IMR-90 (cell line): ENCODE data around the gene GNL1. TPM values are rescaled to one million over a fixed set of nuclear protein-coding genes. Genes with fewer than 3 reads are reported as not detected.

Experiments
- ATAC-seq: fragments of 200-7000 bp; cut with Tn5 transposase; 2 replicates; pipeline ENCODE4 v1.9.1; 2020; ENCODE audit warnings: low read depth, mild to moderate bottlenecking, moderate library complexity
- BruUV-seq: library from RNA; stranded (reverse); fragments of 400-500 nt; replicated peaks from 2 replicates; lab custom pipeline; 2021; lab: Mats Ljungman, UMichigan
- CTCF ChIA-PET: fragments of 300-600 bp; formaldehyde crosslinking; extraction: SDS; loops from one replicate; lab custom pipeline; 2021; ENCODE audit warnings: antibody characterized with exemption; lab: Yijun Ruan, JAX
- POLR2A ChIA-PET: fragments of 300-600 bp; sonication (Branson Sonifier 250); formaldehyde crosslinking; loops from one replicate; lab custom pipeline; 2022; ENCODE audit warnings: antibody characterized with exemption; ENCODE audit not compliant: unreplicated experiment; lab: Charles Lee
- DNase-seq: peaks from one replicate; pipeline ENCODE4 v3.0.0; 2013
- H2AFZ ChIP-seq: replicated peaks from 2 replicates; pipeline ENCODE3; 2013; ENCODE audit warnings: low read length, mild to moderate bottlenecking; ENCODE audit not compliant: poor library complexity
- H2AK5ac ChIP-seq: 2 replicates; pipeline ENCODE4 v1.6.1; 2013; ENCODE audit warnings: low read depth, low read length, inconsistent platforms
- H2AK9ac ChIP-seq: replicated peaks from 2 replicates; pipeline ENCODE3; 2013; ENCODE audit warnings: mild to moderate bottlenecking, low read depth, low read length, moderate library complexity; ENCODE audit not compliant: poor library complexity
- H2BK120ac ChIP-seq: 2 replicates; pipeline ENCODE4 v1.6.1; 2013; ENCODE audit warnings: low read depth, low read length, inconsistent platforms
- H2BK15ac ChIP-seq: 3 replicates; pipeline ENCODE4 v1.6.1; 2013; ENCODE audit warnings: low read depth, low read length, inconsistent platforms
- H2BK20ac ChIP-seq: 2 replicates; pipeline ENCODE4 v1.6.1; 2013; ENCODE audit warnings: low read depth, mild to moderate bottlenecking, inconsistent platforms, low read length, moderate library complexity
- H2BK5ac ChIP-seq: 2 replicates; pipeline ENCODE4 v1.6.1; 2013; ENCODE audit warnings: mild to moderate bottlenecking, low read depth, low read length, inconsistent platforms; ENCODE audit not compliant: poor library complexity, severe bottlenecking
- H3K14ac ChIP-seq: replicated peaks from 2 replicates; pipeline ENCODE4 v1.6.1; 2013; ENCODE audit warnings: low read depth, low read length, inconsistent platforms
- H3K18ac ChIP-seq: 2 replicates; pipeline ENCODE4 v1.6.1; 2013; ENCODE audit warnings: low read depth, low read length, control low read depth
- H3K23ac ChIP-seq: 2 replicates; pipeline ENCODE4 v1.6.1; 2013; ENCODE audit warnings: low read depth, low read length, inconsistent platforms
- H3K27ac ChIP-seq: 2 replicates; pipeline ENCODE4 v1.5.1; 2013; ENCODE audit warnings: mild to moderate bottlenecking, control low read depth, low read length; ENCODE audit not compliant: insufficient read depth
- H3K27me3 ChIP-seq: 2 replicates; pipeline ENCODE4 v1.6.1; 2013; ENCODE audit warnings: low read length; ENCODE audit not compliant: control insufficient read depth, insufficient read depth
- H3K36me3 ChIP-seq: 2 replicates; pipeline ENCODE4 v1.6.1; 2013; ENCODE audit warnings: low read length, mixed read lengths; ENCODE audit not compliant: control insufficient read depth, insufficient read depth
- H3K4ac ChIP-seq: 2 replicates; pipeline ENCODE4 v1.6.1; 2013; ENCODE audit warnings: low read depth, low read length, inconsistent platforms
- H3K4me1 ChIP-seq: 2 replicates; pipeline ENCODE4 v1.6.1; 2013; ENCODE audit warnings: low read length, mixed read lengths; ENCODE audit not compliant: control insufficient read depth, insufficient read depth
- H3K4me2 ChIP-seq: 2 replicates; pipeline ENCODE4 v1.6.1; 2013; ENCODE audit warnings: low read depth, mild to moderate bottlenecking, control low read depth, low read length, moderate library complexity
- H3K4me3 ChIP-seq: 2 replicates; pipeline ENCODE4 v1.5.1; 2013; ENCODE audit warnings: low read depth, mild to moderate bottlenecking, control low read depth, low read length, moderate library complexity; ENCODE audit not compliant: insufficient read depth
- H3K56ac ChIP-seq: 2 replicates; pipeline ENCODE4 v1.6.1; 2013; ENCODE audit warnings: low read length, inconsistent platforms; ENCODE audit not compliant: insufficient read depth; ENCODE audit errors: extremely low read depth
- H3K79me1 ChIP-seq, 2 experiments: 2 replicates each; pipeline ENCODE4 v1.6.1; 2013; ENCODE audit warnings: low read length in 2 of 2, inconsistent platforms in 1 of 2, low read depth in 1 of 2
- H3K9ac ChIP-seq: 2 replicates; pipeline ENCODE4 v1.6.1; 2013; ENCODE audit warnings: low read depth, low read length, control low read depth
- H3K9me1 ChIP-seq: 2 replicates; pipeline ENCODE4 v1.6.1; 2013; ENCODE audit warnings: low read length, inconsistent platforms; ENCODE audit not compliant: insufficient read depth
- H3K9me3 ChIP-seq: 2 replicates; pipeline ENCODE4 v1.6.1; 2013; ENCODE audit warnings: low read length; ENCODE audit not compliant: control insufficient read depth, insufficient read depth
- H4K20me1 ChIP-seq: 2 replicates; pipeline ENCODE4 v1.6.1; 2013; ENCODE audit warnings: low read length, inconsistent platforms; ENCODE audit not compliant: insufficient read depth
- H4K5ac ChIP-seq: 2 replicates; pipeline ENCODE4 v1.6.1; 2013; ENCODE audit warnings: mild to moderate bottlenecking, low read depth, low read length, control low read depth
- H4K8ac ChIP-seq, 2 experiments: 2 replicates each; pipeline ENCODE4 v1.6.1; 2013; ENCODE audit warnings: low read depth in 2 of 2, low read length in 2 of 2, control low read depth in 1 of 2, inconsistent platforms in 1 of 2
- H4K91ac ChIP-seq: 2 replicates; pipeline ENCODE4 v1.6.1; 2013; ENCODE audit warnings: low read depth, low read length, inconsistent platforms; ENCODE audit not compliant: insufficient read depth
- CHD1 ChIP-seq: IDR thresholded peaks from 2 replicates; pipeline ENCODE4 v1.6.1; 2012; ENCODE audit warnings: low read depth, low read length, improper control_type of control experiment
- FOS ChIP-seq: fragments of 150-350 bp; IDR thresholded peaks from 2 replicates; pipeline ENCODE4 v1.6.1; 2016; ENCODE audit warnings: low read depth, low read length
- RAD21 ChIP-seq: IDR thresholded peaks from 2 replicates; pipeline ENCODE4 v1.6.1; 2012; ENCODE audit warnings: low read length, improper control_type of control experiment
- SMC3 ChIP-seq: fragments of 150-350 bp; IDR thresholded peaks from 2 replicates; pipeline ENCODE4 v1.6.1; 2016; ENCODE audit warnings: low read depth, mild to moderate bottlenecking, antibody characterized with exemption, low read length, moderate library complexity
- WGBS, 2 experiments: methylation state at CpG; one replicate each; pipeline versions ENCODE4 v1.1.5 to v1.1.7; 2013; ENCODE audit warnings: missing lambda C conversion rate in 2 of 2; ENCODE audit not compliant: insufficient read length in 1 of 2; ENCODE audit errors: extremely low coverage in 2 of 2; 5-methylcytosine and 5-hydroxymethylcytosine counted together
- dilution Hi-C: fragments of 300-500 bp; cut with HindIII; formaldehyde crosslinking; loops from one replicate; pipeline ENCODE4 v1.14.3; 2018; ENCODE audit warnings: low sequenced_read_pairs; ENCODE audit not compliant: unreplicated experiment
- in situ Hi-C: fragments of 300-500 bp; cut with MboI; formaldehyde crosslinking; loops from 3 replicates; pipeline ENCODE4 v1.14.3; 2019; ENCODE audit warnings: low sequenced_read_pairs, inconsistent platforms, mixed read lengths
- intact Hi-C: fragments of 100-400 bp; cut with micrococcal nuclease; formaldehyde crosslinking; loops from 2 replicates; pipeline ENCODE4 v1.10.0; 2022
- polyA plus RNA-seq, 3 experiments: library from polyadenylated mRNA; depleted of rRNA; stranded (reverse); fragments of >200 nt; gene quantifications; 2 replicates each; pipeline ENCODE4 v1.2.3, GENCODE V29; 2012; ENCODE audit warnings: low replicate concordance in 1 of 3
- total RNA-seq: library from RNA; depleted of rRNA; stranded (reverse); fragments of >200 nt; gene quantifications from 2 replicates; pipeline ENCODE4 v1.2.3, GENCODE V29; 2012
- TF ChIP-seq, protein P1 (sequence below): conservative IDR thresholded peaks from 2 replicates; pipeline ENCODE4 v1.5.1; 2012; ENCODE audit warnings: mild to moderate bottlenecking, low read depth, low read length, improper control_type of control experiment

GNL1 gene
- total and polyA plus RNA-seq, 2 of the 4 experiments (the other 2 are of a cell fraction) = 40.5 to 44.0 TPM

DNA sequence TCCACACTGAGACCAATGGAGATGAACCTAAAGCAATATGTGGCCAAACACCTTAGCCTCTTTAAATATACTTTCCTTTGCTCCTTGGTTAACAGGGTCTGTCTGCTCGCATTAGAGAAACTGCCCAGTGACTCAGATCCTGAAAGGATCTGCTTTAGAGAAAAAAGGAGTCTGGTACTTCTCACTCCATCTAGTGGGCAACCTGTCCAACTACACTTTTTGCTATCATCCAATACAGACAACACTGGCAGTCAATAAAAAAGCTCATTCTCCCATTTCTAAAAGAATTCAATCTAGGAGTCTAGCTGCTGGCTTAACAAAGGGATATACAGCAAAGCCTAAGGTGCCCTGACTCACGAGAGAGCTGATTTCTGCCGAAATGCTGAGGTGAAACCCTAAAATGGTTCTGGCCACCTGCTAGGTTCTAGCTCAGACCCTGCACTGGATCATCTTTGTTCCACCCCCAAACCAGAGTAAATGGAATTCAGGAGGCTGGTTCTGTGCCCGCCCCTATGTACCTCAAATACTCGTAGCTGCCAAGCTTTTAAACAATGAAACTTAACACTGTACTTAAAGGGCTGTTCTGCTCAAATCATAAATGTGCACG is 11.5 kb downstream of the GNL1 start:
- Histone ChIP-seq H3K4me1 (no peaks in the 10 kb centered on the region), H3K9me3 (no peaks in the 10 kb centered on the region), H2AK5ac (no peak overlapping the region), H2BK120ac (no peak overlapping the region), H4K20me1 (no peaks in the 10 kb centered on the region; the same call in 1 of the 2 replicates), H4K91ac (no peak overlapping the region), H3K14ac (no peak overlapping the region), H3K4me3 (no peak overlapping the region), H2AFZ (no peak overlapping the region), H3K36me3 (peaks cover 30% of the 10 kb centered on the region), H3K27me3 (no peaks in the 10 kb centered on the region), H2BK5ac (no peak overlapping the region), H4K5ac (no peak overlapping the region), H2AK9ac (no peak overlapping the region), H3K27ac (no peak overlapping the region), H3K79me1 (no peaks in the 10 kb centered on the region), H3K9ac (no peak overlapping the region), H2BK15ac (no peak overlapping the region), H2BK20ac (no peak overlapping the region), H3K4me2 (no peak overlapping the region), H3K9me1 (no peaks in the 10 kb centered on the region), H3K4ac (no peak overlapping the region), H3K18ac (no peak overlapping the region), H3K23ac (no peak overlapping the region), H4K8ac (no peak overlapping the region), H3K56ac (no peak overlapping the region)
- dilution Hi-C loops (no loop called here), intact Hi-C loops (loop anchor here (1.0 to 5.0 kb wide), 2 partner anchors 61 to 543 kb away; no protein-coding TSS in a partner anchor), in situ Hi-C loops (no loop called here)
- TSS peak; percentile 23 for BruUV-seq
- 46% methylated on average over 4 of the region's 6 CpGs; no CpG with 5 or more reads in 1 of the 2 experiments for WGBS, 2 experiments
- POLR2A ChIA-PET = interaction anchor here (1.0 kb wide), 1 partner anchor 68 kb away, joined by 3 read pairs; no protein-coding TSS in a partner anchor
- DNase-seq = peak; percentile 79
- CTCF ChIA-PET = interaction anchor here (0.6 to 2.7 kb wide), 10 partner anchors 9 to 555 kb away, joined by 3 to 26 read pairs (median 4); partner anchors contain the start of gene GNL1
- ATAC-seq = peak; percentile 88
- peak; percentile 66 for TF ChIP-seq RAD21
- no peak for TF ChIP-seq FOS
- TF ChIP-seq SMC3 = peak; percentile 79
- TF ChIP-seq CHD1 = no peak
- TF ChIP-seq, protein P1, sequence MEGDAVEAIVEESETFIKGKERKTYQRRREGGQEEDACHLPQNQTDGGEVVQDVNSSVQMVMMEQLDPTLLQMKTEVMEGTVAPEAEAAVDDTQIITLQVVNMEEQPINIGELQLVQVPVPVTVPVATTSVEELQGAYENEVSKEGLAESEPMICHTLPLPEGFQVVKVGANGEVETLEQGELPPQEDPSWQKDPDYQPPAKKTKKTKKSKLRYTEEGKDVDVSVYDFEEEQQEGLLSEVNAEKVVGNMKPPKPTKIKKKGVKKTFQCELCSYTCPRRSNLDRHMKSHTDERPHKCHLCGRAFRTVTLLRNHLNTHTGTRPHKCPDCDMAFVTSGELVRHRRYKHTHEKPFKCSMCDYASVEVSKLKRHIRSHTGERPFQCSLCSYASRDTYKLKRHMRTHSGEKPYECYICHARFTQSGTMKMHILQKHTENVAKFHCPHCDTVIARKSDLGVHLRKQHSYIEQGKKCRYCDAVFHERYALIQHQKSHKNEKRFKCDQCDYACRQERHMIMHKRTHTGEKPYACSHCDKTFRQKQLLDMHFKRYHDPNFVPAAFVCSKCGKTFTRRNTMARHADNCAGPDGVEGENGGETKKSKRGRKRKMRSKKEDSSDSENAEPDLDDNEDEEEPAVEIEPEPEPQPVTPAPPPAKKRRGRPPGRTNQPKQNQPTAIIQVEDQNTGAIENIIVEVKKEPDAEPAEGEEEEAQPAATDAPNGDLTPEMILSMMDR = peak; percentile 79
